ENCODE results near the gene FTO.

GRCh38 chr16:54072237-54072636, 368.3 kb downstream of the FTO start:
- TF ChIP-seq CTCF (IDR thresholded peaks at IDR 0.05; ENCODE audit: poor library complexity) (no peak), EZH2phosphoT487 (IDR thresholded peaks at IDR 0.05; ENCODE audit: low read depth, severe bottlenecking, unreplicated experiment) (no peak), EZH2 (IDR thresholded peaks at IDR 0.05; ENCODE audit: borderline replicate concordance) (no peak)

Data from hepatocyte (in vitro differentiated cells).